IMR-90 (cell line): ENCODE results near the gene FAF1. TPM values are rescaled to one million over a fixed set of nuclear protein-coding genes. Genes with fewer than 3 reads are reported as not detected.

Experiments
- ATAC-seq: fragments of 200-7000 bp; cut with Tn5 transposase; 2 replicates; pipeline ENCODE4 v1.9.1; 2020; ENCODE audit warnings: low read depth, mild to moderate bottlenecking, moderate library complexity
- BruUV-seq: library from RNA; stranded (reverse); fragments of 400-500 nt; replicated peaks from 2 replicates; lab custom pipeline; 2021; lab: Mats Ljungman, UMichigan
- CTCF ChIA-PET: fragments of 300-600 bp; formaldehyde crosslinking; extraction: SDS; loops from one replicate; lab custom pipeline; 2021; ENCODE audit warnings: antibody characterized with exemption; lab: Yijun Ruan, JAX
- POLR2A ChIA-PET: fragments of 300-600 bp; sonication (Branson Sonifier 250); formaldehyde crosslinking; loops from one replicate; lab custom pipeline; 2022; ENCODE audit warnings: antibody characterized with exemption; ENCODE audit not compliant: unreplicated experiment; lab: Charles Lee
- DNase-seq: peaks from one replicate; pipeline ENCODE4 v3.0.0; 2013
- H2AFZ ChIP-seq: replicated peaks from 2 replicates; pipeline ENCODE3; 2013; ENCODE audit warnings: low read length, mild to moderate bottlenecking; ENCODE audit not compliant: poor library complexity
- H2AK5ac ChIP-seq: 2 replicates; pipeline ENCODE4 v1.6.1; 2013; ENCODE audit warnings: low read depth, low read length, inconsistent platforms
- H2AK9ac ChIP-seq: replicated peaks from 2 replicates; pipeline ENCODE3; 2013; ENCODE audit warnings: mild to moderate bottlenecking, low read depth, low read length, moderate library complexity; ENCODE audit not compliant: poor library complexity
- H2BK120ac ChIP-seq: 2 replicates; pipeline ENCODE4 v1.6.1; 2013; ENCODE audit warnings: low read depth, low read length, inconsistent platforms
- H2BK15ac ChIP-seq: 3 replicates; pipeline ENCODE4 v1.6.1; 2013; ENCODE audit warnings: low read depth, low read length, inconsistent platforms
- H2BK20ac ChIP-seq: 2 replicates; pipeline ENCODE4 v1.6.1; 2013; ENCODE audit warnings: low read depth, mild to moderate bottlenecking, inconsistent platforms, low read length, moderate library complexity
- H2BK5ac ChIP-seq: 2 replicates; pipeline ENCODE4 v1.6.1; 2013; ENCODE audit warnings: mild to moderate bottlenecking, low read depth, low read length, inconsistent platforms; ENCODE audit not compliant: poor library complexity, severe bottlenecking
- H3K14ac ChIP-seq: replicated peaks from 2 replicates; pipeline ENCODE4 v1.6.1; 2013; ENCODE audit warnings: low read depth, low read length, inconsistent platforms
- H3K18ac ChIP-seq: 2 replicates; pipeline ENCODE4 v1.6.1; 2013; ENCODE audit warnings: low read depth, low read length, control low read depth
- H3K23ac ChIP-seq: 2 replicates; pipeline ENCODE4 v1.6.1; 2013; ENCODE audit warnings: low read depth, low read length, inconsistent platforms
- H3K27ac ChIP-seq: 2 replicates; pipeline ENCODE4 v1.5.1; 2013; ENCODE audit warnings: mild to moderate bottlenecking, control low read depth, low read length; ENCODE audit not compliant: insufficient read depth
- H3K27me3 ChIP-seq: 2 replicates; pipeline ENCODE4 v1.6.1; 2013; ENCODE audit warnings: low read length; ENCODE audit not compliant: control insufficient read depth, insufficient read depth
- H3K36me3 ChIP-seq: 2 replicates; pipeline ENCODE4 v1.6.1; 2013; ENCODE audit warnings: low read length, mixed read lengths; ENCODE audit not compliant: control insufficient read depth, insufficient read depth
- H3K4ac ChIP-seq: 2 replicates; pipeline ENCODE4 v1.6.1; 2013; ENCODE audit warnings: low read depth, low read length, inconsistent platforms
- H3K4me1 ChIP-seq: 2 replicates; pipeline ENCODE4 v1.6.1; 2013; ENCODE audit warnings: low read length, mixed read lengths; ENCODE audit not compliant: control insufficient read depth, insufficient read depth
- H3K4me2 ChIP-seq: 2 replicates; pipeline ENCODE4 v1.6.1; 2013; ENCODE audit warnings: low read depth, mild to moderate bottlenecking, control low read depth, low read length, moderate library complexity
- H3K4me3 ChIP-seq: 2 replicates; pipeline ENCODE4 v1.5.1; 2013; ENCODE audit warnings: low read depth, mild to moderate bottlenecking, control low read depth, low read length, moderate library complexity; ENCODE audit not compliant: insufficient read depth
- H3K56ac ChIP-seq: 2 replicates; pipeline ENCODE4 v1.6.1; 2013; ENCODE audit warnings: low read length, inconsistent platforms; ENCODE audit not compliant: insufficient read depth; ENCODE audit errors: extremely low read depth
- H3K79me1 ChIP-seq, 2 experiments: 2 replicates each; pipeline ENCODE4 v1.6.1; 2013; ENCODE audit warnings: low read length in 2 of 2, inconsistent platforms in 1 of 2, low read depth in 1 of 2
- H3K9ac ChIP-seq: 2 replicates; pipeline ENCODE4 v1.6.1; 2013; ENCODE audit warnings: low read depth, low read length, control low read depth
- H3K9me1 ChIP-seq: 2 replicates; pipeline ENCODE4 v1.6.1; 2013; ENCODE audit warnings: low read length, inconsistent platforms; ENCODE audit not compliant: insufficient read depth
- H3K9me3 ChIP-seq: 2 replicates; pipeline ENCODE4 v1.6.1; 2013; ENCODE audit warnings: low read length; ENCODE audit not compliant: control insufficient read depth, insufficient read depth
- H4K20me1 ChIP-seq: 2 replicates; pipeline ENCODE4 v1.6.1; 2013; ENCODE audit warnings: low read length, inconsistent platforms; ENCODE audit not compliant: insufficient read depth
- H4K5ac ChIP-seq: 2 replicates; pipeline ENCODE4 v1.6.1; 2013; ENCODE audit warnings: mild to moderate bottlenecking, low read depth, low read length, control low read depth
- H4K8ac ChIP-seq, 2 experiments: 2 replicates each; pipeline ENCODE4 v1.6.1; 2013; ENCODE audit warnings: low read depth in 2 of 2, low read length in 2 of 2, control low read depth in 1 of 2, inconsistent platforms in 1 of 2
- H4K91ac ChIP-seq: 2 replicates; pipeline ENCODE4 v1.6.1; 2013; ENCODE audit warnings: low read depth, low read length, inconsistent platforms; ENCODE audit not compliant: insufficient read depth
- CHD1 ChIP-seq: IDR thresholded peaks from 2 replicates; pipeline ENCODE4 v1.6.1; 2012; ENCODE audit warnings: low read depth, low read length, improper control_type of control experiment
- MAFK ChIP-seq: IDR thresholded peaks from 2 replicates; pipeline ENCODE4 v1.6.1; 2012; ENCODE audit warnings: low read depth, low read length, improper control_type of control experiment
- MXI1 ChIP-seq: IDR thresholded peaks from 2 replicates; pipeline ENCODE4 v1.6.1; 2012; ENCODE audit warnings: low read depth, mild to moderate bottlenecking, low read length, moderate library complexity, borderline replicate concordance
- NFE2L2 ChIP-seq: fragments of 150-350 bp; IDR thresholded peaks from 2 replicates; pipeline ENCODE4 v1.6.1; 2016; ENCODE audit warnings: low read depth, mild to moderate bottlenecking, low read length
- POLR2A ChIP-seq: IDR thresholded peaks from 2 replicates; pipeline ENCODE4 v1.6.1; 2012; ENCODE audit warnings: mild to moderate bottlenecking, low read depth, low read length
- RFX5 ChIP-seq: IDR thresholded peaks from 2 replicates; pipeline ENCODE4 v1.8.0; 2012; ENCODE audit warnings: low read depth, mild to moderate bottlenecking, low read length, moderate library complexity
- SMC3 ChIP-seq: fragments of 150-350 bp; IDR thresholded peaks from 2 replicates; pipeline ENCODE4 v1.6.1; 2016; ENCODE audit warnings: low read depth, mild to moderate bottlenecking, antibody characterized with exemption, low read length, moderate library complexity
- WGBS, 2 experiments: methylation state at CpG; one replicate each; pipeline versions ENCODE4 v1.1.5 to v1.1.7; 2013; ENCODE audit warnings: missing lambda C conversion rate in 2 of 2; ENCODE audit not compliant: insufficient read length in 1 of 2; ENCODE audit errors: extremely low coverage in 2 of 2; 5-methylcytosine and 5-hydroxymethylcytosine counted together
- dilution Hi-C: fragments of 300-500 bp; cut with HindIII; formaldehyde crosslinking; loops from one replicate; pipeline ENCODE4 v1.14.3; 2018; ENCODE audit warnings: low sequenced_read_pairs; ENCODE audit not compliant: unreplicated experiment
- in situ Hi-C: fragments of 300-500 bp; cut with MboI; formaldehyde crosslinking; loops from 3 replicates; pipeline ENCODE4 v1.14.3; 2019; ENCODE audit warnings: low sequenced_read_pairs, inconsistent platforms, mixed read lengths
- intact Hi-C: fragments of 100-400 bp; cut with micrococcal nuclease; formaldehyde crosslinking; loops from 2 replicates; pipeline ENCODE4 v1.10.0; 2022
- polyA plus RNA-seq, 3 experiments: library from polyadenylated mRNA; depleted of rRNA; stranded (reverse); fragments of >200 nt; gene quantifications; 2 replicates each; pipeline ENCODE4 v1.2.3, GENCODE V29; 2012; ENCODE audit warnings: low replicate concordance in 1 of 3
- total RNA-seq: library from RNA; depleted of rRNA; stranded (reverse); fragments of >200 nt; gene quantifications from 2 replicates; pipeline ENCODE4 v1.2.3, GENCODE V29; 2012

FAF1 gene
- total and polyA plus RNA-seq, 2 of the 4 experiments (the other 2 are of a cell fraction) = 18.8 to 72.9 TPM

DNA sequence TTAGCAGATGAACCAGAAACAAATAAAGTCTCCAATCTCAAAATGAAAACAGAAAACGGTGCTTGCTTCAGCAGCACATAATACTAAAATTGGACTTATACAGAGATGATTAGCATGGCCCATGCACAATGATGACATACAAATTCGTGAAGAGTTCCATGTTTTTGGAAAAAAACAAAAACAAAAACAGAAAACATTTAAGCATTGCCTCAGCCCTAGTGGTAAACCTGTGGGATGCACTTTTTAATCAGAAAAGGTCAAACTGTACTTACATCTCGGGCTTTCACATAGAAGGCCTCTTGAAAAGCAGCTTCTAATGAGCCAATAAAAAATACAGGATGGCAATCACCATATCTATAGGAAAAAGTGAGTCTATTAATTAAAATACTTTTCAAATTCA lies 377.7 kb downstream of the FAF1 start:
- no peak overlapping the region for H3K4me2 ChIP-seq
- H3K56ac ChIP-seq = no peak overlapping the region
- H3K27ac ChIP-seq = no peak overlapping the region
- no peak overlapping the region for H2BK15ac ChIP-seq
- ChIA-PET POLR2A (no interaction called here), CTCF (interaction anchor here (0.8 kb wide), 1 partner anchor 10 kb away, joined by 4 read pairs; no protein-coding TSS in a partner anchor)
- H3K27me3 ChIP-seq = no peaks in the 10 kb centered on the region
- in situ Hi-C loops = no loop called here
- H4K20me1 ChIP-seq = no peaks in the 10 kb centered on the region
- no peaks in the 10 kb centered on the region for H3K9me3 ChIP-seq
- DNase-seq = no peak
- H3K23ac ChIP-seq = no peak overlapping the region
- H3K4ac ChIP-seq = no peak overlapping the region
- no peak overlapping the region for H2AFZ ChIP-seq
- no peak for TF ChIP-seq CHD1
- no peak for TF ChIP-seq POLR2A
- no peak for TF ChIP-seq NFE2L2
- no peak for TF ChIP-seq MAFK
- no peak for TF ChIP-seq RFX5
- no peak for TF ChIP-seq MXI1
- TF ChIP-seq SMC3 = no peak
- intact Hi-C loops = no loop called here
- dilution Hi-C loops = no loop called here
- no peak overlapping the region for H2AK9ac ChIP-seq
- no peak overlapping the region for H2BK20ac ChIP-seq
- no peak overlapping the region for H2BK120ac ChIP-seq
- no peak for ATAC-seq
- no TSS peak for BruUV-seq
- H3K4me1 ChIP-seq = no peaks in the 10 kb centered on the region
- no peaks in the 10 kb centered on the region for H3K9me1 ChIP-seq
- no peak overlapping the region for H3K14ac ChIP-seq
- WGBS, 2 experiments = no CpG with 5 or more reads among the region's 3 CpGs
- H4K91ac ChIP-seq = no peak overlapping the region
- no peak overlapping the region for H4K5ac ChIP-seq
- H4K8ac ChIP-seq = no peak overlapping the region
- no peak overlapping the region for H3K4me3 ChIP-seq
- no peak overlapping the region for H2BK5ac ChIP-seq
- no peaks in the 10 kb centered on the region for H3K36me3 ChIP-seq
- H3K79me1 ChIP-seq = no peaks in the 10 kb centered on the region
- H3K9ac ChIP-seq = no peak overlapping the region
- H2AK5ac ChIP-seq = no peak overlapping the region
- H3K18ac ChIP-seq = no peak overlapping the region
